HCEC 1CT (cell line): Measurements from ENCODE around the gene JAG1.

Source experiments
- DNase-seq: peaks from one replicate; pipeline ENCODE4 v3.0.0-alpha.2; 2017

Gene JAG1

GRCh38 chr20:10673842-10674683 is at the start of gene JAG1:
Gene JAG1 (minus strand): TSS chr20:10673999. CDS start chr20:10673530, 469 bp downstream.
- DNase-seq: peak; percentile 87

GRCh38 chr20:10721976-10722375 is 48.2 kb upstream of the JAG1 start:
- DNase-seq: no peak

DNA sequence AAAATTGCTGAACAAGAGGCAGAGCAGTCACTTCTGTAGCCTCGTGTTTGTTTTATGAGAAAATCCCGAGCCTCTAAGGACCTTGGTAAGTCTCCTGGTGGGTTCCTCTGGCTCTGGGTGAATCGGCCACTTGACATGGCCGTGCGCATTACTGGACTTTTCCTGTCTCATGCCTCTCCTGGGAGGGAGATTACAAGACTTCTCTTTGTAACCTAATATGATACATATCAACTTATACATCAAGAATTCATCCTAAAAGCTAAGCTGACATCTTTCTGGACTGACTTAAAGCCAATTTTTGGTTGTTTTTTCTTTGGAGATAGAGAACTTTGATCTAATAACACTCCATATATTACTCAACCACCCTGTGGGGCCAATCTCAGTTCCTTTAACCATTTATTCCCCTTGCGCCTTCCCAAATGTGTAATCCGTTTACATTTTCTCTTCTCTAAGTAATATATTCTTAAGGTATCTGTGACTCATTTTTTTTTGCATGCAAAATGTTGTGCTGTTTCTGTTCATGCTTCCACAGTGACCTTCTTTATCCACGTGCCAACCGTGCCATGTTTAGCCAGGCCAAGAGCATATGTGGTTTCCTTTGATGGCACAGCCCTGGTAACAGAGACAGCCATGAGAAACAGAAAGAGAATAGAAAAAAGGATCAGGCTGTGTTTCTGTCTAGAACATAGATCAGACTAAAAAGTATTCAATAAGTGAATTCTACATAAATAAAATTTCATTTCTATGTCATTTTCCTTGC is 47.5 kb upstream of the JAG1 start:
- no peak for DNase-seq

DNA sequence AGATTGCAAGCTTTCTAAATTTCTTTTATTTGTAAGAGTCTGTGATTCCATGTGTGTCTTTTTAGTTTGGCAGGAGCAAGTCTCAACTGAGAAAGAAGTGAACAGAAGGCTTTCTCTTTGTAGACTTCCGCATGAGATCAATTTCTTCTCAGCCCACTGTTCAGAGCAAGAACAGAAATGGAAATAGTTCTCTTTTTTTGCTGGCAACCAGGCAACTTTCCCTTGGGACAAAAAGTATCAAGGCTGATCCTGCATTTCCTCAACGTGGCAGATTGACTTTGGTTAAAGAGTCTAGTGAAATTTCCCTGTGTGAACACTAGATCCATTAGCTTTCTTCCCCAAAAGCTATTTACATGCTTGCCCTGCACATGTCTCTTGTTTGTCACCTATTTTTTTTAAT is 46.8 kb upstream of the JAG1 start:
- no peak for DNase-seq

- DNase-seq: no peak
Observed at GRCh38 chr20:10719740-10720385, 46.1 kb upstream of the JAG1 start.

GRCh38 chr20:10718661-10719060 is 44.9 kb upstream of the JAG1 start:
- no peak for DNase-seq

DNA sequence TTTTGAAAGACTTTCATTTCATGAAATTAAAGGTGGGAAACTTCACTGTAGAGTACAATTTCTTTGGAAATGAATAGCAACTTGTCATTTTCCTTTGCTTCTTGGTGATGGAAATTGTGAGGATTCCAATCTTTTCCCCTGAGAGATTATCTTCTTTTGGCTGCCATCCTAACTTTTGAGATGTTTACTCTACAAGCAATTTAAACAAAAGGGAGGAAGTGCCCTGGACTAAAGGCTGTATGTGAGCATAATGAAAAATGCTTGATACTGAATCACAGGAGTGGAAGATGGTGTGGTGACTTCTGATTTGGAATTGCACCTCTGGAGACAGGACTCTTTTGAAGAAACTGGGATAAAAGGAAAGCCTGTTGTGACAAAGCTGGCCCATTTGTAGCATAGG is 43.1 kb upstream of the JAG1 start:
- DNase-seq: no peak

GRCh38 chr20:10715035-10715434 is 41.2 kb upstream of the JAG1 start:
- peak; percentile 32 for DNase-seq

- no peak for DNase-seq
Observed at GRCh38 chr20:10714236-10714975, 40.6 kb upstream of the JAG1 start.

DNA sequence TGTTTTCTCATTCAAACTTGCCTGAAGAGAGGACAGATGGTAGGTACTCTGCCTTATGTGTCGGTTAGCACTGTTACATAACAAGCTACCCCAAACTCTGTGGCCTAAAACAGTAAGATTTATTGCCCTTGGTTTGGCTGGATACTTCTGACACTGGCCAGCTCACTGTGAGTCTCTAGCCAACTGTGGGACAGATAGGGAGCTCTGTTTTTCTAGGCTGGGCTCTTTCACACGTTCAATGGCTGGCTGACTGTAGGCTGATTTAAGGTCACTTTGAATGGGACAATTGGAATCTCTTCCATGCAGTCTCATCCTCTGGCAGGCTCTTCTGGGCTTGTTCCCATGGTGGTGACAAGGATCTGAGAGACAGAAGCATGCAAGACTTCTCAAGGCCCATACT is 39.4 kb upstream of the JAG1 start:
- DNase-seq: no peak

- no peak for DNase-seq
Observed at GRCh38 chr20:10711903-10712451, 38.2 kb upstream of the JAG1 start.

GRCh38 chr20:10710991-10711775 is 37.4 kb upstream of the JAG1 start:
- no peak for DNase-seq

GRCh38 chr20:10709916-10710315 is 36.1 kb upstream of the JAG1 start:
- DNase-seq: no peak

- DNase-seq: peak; percentile 22
Observed at GRCh38 chr20:10708351-10709185, 34.8 kb upstream of the JAG1 start.

DNA sequence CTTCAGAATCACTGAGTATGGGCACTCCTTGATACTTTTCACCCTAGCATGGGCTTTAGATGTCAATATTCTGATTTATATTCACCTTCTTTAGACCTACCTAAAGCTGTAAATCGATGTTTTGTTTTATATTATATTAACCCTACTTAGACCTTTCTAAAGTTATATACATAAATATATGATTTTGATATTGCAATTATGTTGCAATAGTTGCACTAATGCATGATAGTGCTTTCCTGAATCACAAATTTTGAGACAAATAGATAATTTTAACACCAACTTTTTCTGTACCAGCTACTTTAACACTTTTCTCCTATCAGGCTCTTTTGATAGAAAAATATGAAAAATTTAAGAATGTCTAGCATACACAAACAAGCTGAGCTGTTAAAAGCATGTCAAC is 34.0 kb upstream of the JAG1 start:
- DNase-seq: no peak

DNA sequence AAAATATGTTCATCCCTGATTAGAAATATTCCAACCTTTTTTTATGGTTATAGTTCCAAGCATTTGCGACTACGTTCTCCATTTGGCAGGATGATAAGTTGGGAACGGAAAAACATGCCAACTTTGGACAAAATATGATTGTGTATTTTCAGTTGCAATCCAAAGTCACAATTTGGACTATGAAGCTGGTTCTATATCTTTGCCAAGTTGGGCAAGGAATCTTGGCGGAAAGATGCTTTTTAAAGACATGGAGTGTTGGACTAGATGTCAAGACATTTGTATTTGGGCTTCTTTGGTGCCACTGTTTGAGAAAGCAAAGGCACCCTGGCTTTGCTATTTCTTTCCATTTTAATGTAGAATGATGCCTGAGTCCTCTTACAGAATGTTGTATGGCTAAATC is 33.3 kb upstream of the JAG1 start:
- no peak for DNase-seq

GRCh38 chr20:10706460-10706811 is 32.6 kb upstream of the JAG1 start:
- no peak for DNase-seq

- DNase-seq: no peak
Observed at GRCh38 chr20:10705801-10706459, 32.1 kb upstream of the JAG1 start.

GRCh38 chr20:10701607-10702006 is 27.8 kb upstream of the JAG1 start:
- DNase-seq: no peak

GRCh38 chr20:10699941-10700340 is 26.1 kb upstream of the JAG1 start:
- no peak for DNase-seq
